C4-2B (cell line): ENCODE results near the gene SECISBP2.

ENCODE experiments used
- ZFX ChIP-seq: fragments of 450-650 bp; IDR thresholded peaks from 2 replicates; pipeline ENCODE4 v1.6.1; 2017
- TF ChIP-seq, protein P1 (sequence below): fragments of 450-650 bp; conservative IDR thresholded peaks from 2 replicates; pipeline ENCODE4 v1.5.1; 2017; ENCODE audit warnings: mild to moderate bottlenecking

DNA sequence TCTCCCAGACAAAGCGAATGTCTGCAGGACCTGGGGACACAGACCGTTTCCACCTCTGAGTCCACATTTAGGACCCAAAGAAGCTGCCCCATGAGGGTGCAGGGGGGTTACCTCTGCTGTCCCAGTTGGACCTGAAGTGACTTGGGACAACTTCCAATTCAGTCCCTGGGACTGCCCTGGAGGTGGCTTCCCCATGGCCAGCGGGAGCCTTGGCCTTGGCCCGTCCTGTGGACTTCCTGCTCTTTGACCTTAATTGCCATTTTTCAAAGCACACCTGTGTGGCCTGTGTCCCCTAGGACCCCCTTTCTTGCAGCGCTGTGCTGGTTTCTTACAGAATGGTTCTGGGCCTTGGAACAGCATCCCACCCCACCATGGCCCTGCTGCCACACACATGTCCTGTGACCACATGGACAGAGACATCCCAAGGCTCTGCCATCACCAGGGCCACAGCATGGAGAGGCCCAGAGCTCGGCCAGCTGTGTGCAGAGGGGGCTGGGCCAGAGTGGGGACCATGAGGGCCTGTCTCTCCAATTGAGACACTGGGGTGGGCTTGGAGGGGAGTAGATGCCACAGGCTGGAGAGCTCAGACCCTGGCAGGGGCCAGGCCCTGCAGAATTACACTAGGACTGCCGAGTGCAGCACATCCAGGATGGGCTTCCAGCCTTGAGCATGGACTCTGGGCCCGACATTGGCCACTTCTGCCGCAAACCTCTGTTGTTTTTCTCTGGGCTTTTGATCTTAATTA, 45.8 kb downstream of the SECISBP2 start:
- TF ChIP-seq, protein P1, sequence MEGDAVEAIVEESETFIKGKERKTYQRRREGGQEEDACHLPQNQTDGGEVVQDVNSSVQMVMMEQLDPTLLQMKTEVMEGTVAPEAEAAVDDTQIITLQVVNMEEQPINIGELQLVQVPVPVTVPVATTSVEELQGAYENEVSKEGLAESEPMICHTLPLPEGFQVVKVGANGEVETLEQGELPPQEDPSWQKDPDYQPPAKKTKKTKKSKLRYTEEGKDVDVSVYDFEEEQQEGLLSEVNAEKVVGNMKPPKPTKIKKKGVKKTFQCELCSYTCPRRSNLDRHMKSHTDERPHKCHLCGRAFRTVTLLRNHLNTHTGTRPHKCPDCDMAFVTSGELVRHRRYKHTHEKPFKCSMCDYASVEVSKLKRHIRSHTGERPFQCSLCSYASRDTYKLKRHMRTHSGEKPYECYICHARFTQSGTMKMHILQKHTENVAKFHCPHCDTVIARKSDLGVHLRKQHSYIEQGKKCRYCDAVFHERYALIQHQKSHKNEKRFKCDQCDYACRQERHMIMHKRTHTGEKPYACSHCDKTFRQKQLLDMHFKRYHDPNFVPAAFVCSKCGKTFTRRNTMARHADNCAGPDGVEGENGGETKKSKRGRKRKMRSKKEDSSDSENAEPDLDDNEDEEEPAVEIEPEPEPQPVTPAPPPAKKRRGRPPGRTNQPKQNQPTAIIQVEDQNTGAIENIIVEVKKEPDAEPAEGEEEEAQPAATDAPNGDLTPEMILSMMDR, result no peak
- no peak for TF ChIP-seq ZFX
